DMS114 treated with DMSO at 0.1 percent for 48 hours (cell line): ENCODE measurements around the gene CUTC.
"Not testable (repeated sequence)": the region's sequence is repeated elsewhere in the genome, so short reads cannot be mapped to it uniquely, and the experiment has no call there.

Source experiments
- DNase-seq: peaks from one replicate; lab custom pipeline; 2025; ENCODE audit not compliant: unreplicated experiment; lab: John Stamatoyannopoulos, UW

Gene CUTC

GRCh38 chr10:99732033-99732842 is at the start of gene CUTC, which contains the start of gene COX15:
Gene CUTC, plus strand, starts transcription at chr10:99732234. Its CDS starts 115 bp downstream, at chr10:99732349.
Gene COX15, minus strand, starts transcription at chr10:99732127. Its CDS starts 78 bp downstream, at chr10:99732049.
- peak; percentile 95 for DNase-seq

- DNase-seq: peak; percentile 10
Observed at GRCh38 chr10:99682752-99683151, 49.3 kb upstream of the CUTC start.

GRCh38 chr10:99685597-99685967 is 46.5 kb upstream of the CUTC start:
- DNase-seq: no peak

GRCh38 chr10:99689461-99689860 is 42.6 kb upstream of the CUTC start:
- DNase-seq: no peak

- no peak for DNase-seq
Observed at GRCh38 chr10:99693933-99694583, 38.0 kb upstream of the CUTC start.

- no peak for DNase-seq
Observed at GRCh38 chr10:99695761-99696160, 36.3 kb upstream of the CUTC start.

GRCh38 chr10:99698504-99699080 is 33.4 kb upstream of the CUTC start:
- DNase-seq: no peak

- DNase-seq: no peak
Observed at GRCh38 chr10:99700649-99701048, 31.4 kb upstream of the CUTC start.

- no peak for DNase-seq
Observed at GRCh38 chr10:99708428-99709012, 23.5 kb upstream of the CUTC start.

- peak; percentile 14 for DNase-seq
Observed at GRCh38 chr10:99709480-99710229, 22.4 kb upstream of the CUTC start.

GRCh38 chr10:99711129-99711719 is 20.8 kb upstream of the CUTC start:
- peak; percentile 51 for DNase-seq

GRCh38 chr10:99714446-99714845 is 17.6 kb upstream of the CUTC start:
- no peak for DNase-seq

- DNase-seq: no peak
Observed at GRCh38 chr10:99720387-99720786, 11.6 kb upstream of the CUTC start.

GRCh38 chr10:99730026-99730425 is 2.0 kb upstream of the CUTC start:
- DNase-seq: no peak

- no peak for DNase-seq
Observed at GRCh38 chr10:99731306-99732032, 565 bp upstream of the CUTC start.

- DNase-seq: no peak
Observed at GRCh38 chr10:99733366-99733765, 1.3 kb downstream of the CUTC start.

GRCh38 chr10:99734111-99734510 is 2.1 kb downstream of the CUTC start:
- DNase-seq: not testable (repeated sequence)

- no peak for DNase-seq
Observed at GRCh38 chr10:99740260-99740659, 8.2 kb downstream of the CUTC start.

GRCh38 chr10:99740933-99741559 is 9.0 kb downstream of the CUTC start:
- no peak for DNase-seq
